HepG2 (cell line): ENCODE measurements around the gene OTUD7B. TPM values are rescaled to one million over a fixed set of nuclear protein-coding genes. Genes with fewer than 3 reads are reported as not detected.

Experiments used
- ATAC-seq: fragments of 200-7000 bp; cut with Tn5 transposase; 3 replicates; pipeline ENCODE4 v1.9.1; 2020; ENCODE audit warnings: mild to moderate bottlenecking, moderate library complexity
- BruUV-seq: library from RNA; stranded (reverse); fragments of 400-500 nt; replicated peaks from 2 replicates; lab custom pipeline; 2021; lab: Mats Ljungman, UMichigan
- CTCF ChIA-PET: fragments of 300-600 bp; formaldehyde crosslinking; extraction: SDS; loops from one replicate; lab custom pipeline; 2021; ENCODE audit warnings: low total read pairs, inconsistent platforms, low intra/inter-chr PET ratio; lab: Yijun Ruan, JAX
- POLR2A ChIA-PET: fragments of 350-600 bp; sonication (Branson Sonifier 250); formaldehyde crosslinking; loops from one replicate; lab custom pipeline; 2020; ENCODE audit warnings: antibody characterized with exemption, inconsistent platforms; lab: Yijun Ruan, JAX
- DNase-seq: peaks from one replicate; pipeline ENCODE4 v3.0.0-alpha.2; 2015; ENCODE audit warnings: low spot score
- FAIRE-seq: peaks from 3 replicates; lab custom pipeline; 2011; peaks lifted over from hg19 to GRCh38; lab: Jason Lieb, UNC
- H2AFZ ChIP-seq: one replicate; pipeline ENCODE4 v1.6.1; 2011; ENCODE audit warnings: low read length, inconsistent platforms
- H3K27ac ChIP-seq: fragments of 300-600 bp; 3 replicates; pipeline ENCODE4 v1.8.0; 2011; ENCODE audit warnings: mixed run types, mild to moderate bottlenecking, mixed read lengths, low read length, inconsistent platforms; ENCODE audit not compliant: insufficient read depth; ENCODE audit errors: extremely low read length
- H3K27me3 ChIP-seq, 2 experiments: fragments of 200-600 bp in 1 of 2; 2 replicates in 1 of 2; 3 replicates in 1 of 2; pipeline versions ENCODE4 v1.6.0 to v1.8.0; 2011; ENCODE audit warnings: low read length in 2 of 2, mild to moderate bottlenecking in 2 of 2, moderate library complexity in 2 of 2, inconsistent platforms in 1 of 2; ENCODE audit not compliant: insufficient read depth in 2 of 2, control insufficient read depth in 1 of 2
- H3K36me3 ChIP-seq, 2 experiments: fragments of 200-600 bp in 1 of 2; replicated peaks in 1 of 2; 2 replicates in 1 of 2; 3 replicates in 1 of 2; pipeline versions ENCODE4 v1.5.1 to v1.8.0; 2011; ENCODE audit warnings: low read length in 2 of 2, inconsistent platforms in 1 of 2; ENCODE audit not compliant: insufficient read depth in 2 of 2, control insufficient read depth in 1 of 2
- H3K4me1 ChIP-seq: 2 replicates; pipeline ENCODE4 v1.5.1; 2012; ENCODE audit warnings: low read length, inconsistent platforms; ENCODE audit not compliant: insufficient read depth
- H3K4me2 ChIP-seq: 2 replicates; pipeline ENCODE4 v1.6.0; 2011; ENCODE audit warnings: low read depth, low read length, inconsistent platforms
- H3K4me3 ChIP-seq, 3 experiments: fragments of 200-600 bp in 1 of 3; sonication (generic), shearing (Covaris generic) in 1 of 3; replicated peaks in 1 of 3; 2 replicates each; pipeline ENCODE4 v1.5.1; 2011 to 2016; ENCODE audit warnings: low read length in 3 of 3, inconsistent platforms in 2 of 3, low read depth in 2 of 3, mild to moderate bottlenecking in 2 of 3, control low read depth in 1 of 3, mixed read lengths in 1 of 3; ENCODE audit not compliant: insufficient read depth in 1 of 3
- H3K79me2 ChIP-seq: one replicate; pipeline ENCODE4 v1.6.1; 2011; ENCODE audit warnings: low read length, inconsistent platforms; ENCODE audit not compliant: insufficient read depth
- H3K9ac ChIP-seq: 2 replicates; pipeline ENCODE4 v1.6.0; 2011; ENCODE audit warnings: mild to moderate bottlenecking, low read depth, low read length, inconsistent platforms; ENCODE audit not compliant: insufficient read depth
- H3K9me3 ChIP-seq: 2 replicates; pipeline ENCODE4 v1.5.1; 2012; ENCODE audit warnings: mild to moderate bottlenecking, low read length
- H4K20me1 ChIP-seq: 2 replicates; pipeline ENCODE4 v1.6.0; 2011; ENCODE audit warnings: inconsistent platforms, mild to moderate bottlenecking, low read length, moderate library complexity; ENCODE audit not compliant: insufficient read depth
- ARNTL ChIP-seq: sonication (generic); formaldehyde crosslinking; IDR thresholded peaks from 2 replicates; pipeline ENCODE4 v1.4.0; 2020; ENCODE audit warnings: mild to moderate bottlenecking, missing genetic modification reagents
- CENPT ChIP-seq: sonication (generic); formaldehyde crosslinking; IDR thresholded peaks from 2 replicates; pipeline ENCODE4 v1.8.0; 2022; ENCODE audit warnings: low read depth, mild to moderate bottlenecking, moderate library complexity, missing genetic modification reagents
- CREM ChIP-seq, 2 experiments: sonication (generic) in 1 of 2; formaldehyde crosslinking in 1 of 2; IDR thresholded peaks; 2 replicates each; pipeline versions ENCODE4 v1.4.0 to v1.6.1; 2016 to 2020; ENCODE audit warnings: antibody characterized with exemption in 1 of 2, mild to moderate bottlenecking in 1 of 2, missing genetic modification reagents in 1 of 2
- HDAC6 ChIP-seq: fragments of 200-600 bp; sonication (generic); IDR thresholded peaks from 2 replicates; pipeline ENCODE4 v1.7.0; 2017; ENCODE audit warnings: mild to moderate bottlenecking, antibody characterized with exemption, low read length, low read depth
- HNF4A ChIP-seq: sonication (generic); formaldehyde crosslinking; IDR thresholded peaks from 2 replicates; pipeline ENCODE4 v1.4.0; 2020; ENCODE audit warnings: missing genetic modification reagents
- KLF11 ChIP-seq: IDR thresholded peaks from 2 replicates; pipeline ENCODE4 v1.6.1; 2016; ENCODE audit warnings: missing compliant biosample characterization
- NBN ChIP-seq: fragments of 450-650 bp; conservative IDR thresholded peaks from 2 replicates; pipeline ENCODE4 v1.6.1; 2017
- NR2C2 ChIP-seq: sonication (generic); formaldehyde crosslinking; IDR thresholded peaks from 2 replicates; pipeline ENCODE4 v1.4.0; 2020; ENCODE audit warnings: missing genetic modification reagents, mild to moderate bottlenecking, moderate library complexity, borderline replicate concordance
- SIX1 ChIP-seq: sonication (generic); formaldehyde crosslinking; IDR thresholded peaks from 2 replicates; pipeline ENCODE4 v1.4.0; 2020; ENCODE audit warnings: missing genetic modification reagents, borderline replicate concordance
- TAF1 ChIP-seq: sonication (generic); formaldehyde crosslinking; IDR thresholded peaks from 2 replicates; pipeline ENCODE4 v1.4.0; 2020; ENCODE audit warnings: missing genetic modification reagents
- THAP11 ChIP-seq: IDR thresholded peaks from 2 replicates; pipeline ENCODE4 v1.6.1; 2016; ENCODE audit warnings: missing biosample characterization, missing genetic modification reagents
- ZBTB49 ChIP-seq: sonication (generic); formaldehyde crosslinking; IDR thresholded peaks from 2 replicates; pipeline ENCODE4 v1.4.0; 2020; ENCODE audit warnings: missing genetic modification reagents, borderline replicate concordance
- ZBTB8A ChIP-seq: sonication (generic); formaldehyde crosslinking; IDR thresholded peaks from 2 replicates; pipeline ENCODE4 v1.4.0; 2020; ENCODE audit warnings: mild to moderate bottlenecking, low read depth, missing genetic modification reagents, borderline replicate concordance
- ZC3H4 ChIP-seq: sonication (generic); formaldehyde crosslinking; IDR thresholded peaks from 2 replicates; pipeline ENCODE4 v1.4.0; 2020; ENCODE audit warnings: missing genetic modification reagents, borderline replicate concordance
- ZMAT3 ChIP-seq: sonication (generic); formaldehyde crosslinking; conservative IDR thresholded peaks from 2 replicates; pipeline ENCODE4 v1.7.0; 2021; ENCODE audit warnings: missing genetic modification reagents
- ZNF101 ChIP-seq: sonication (generic); formaldehyde crosslinking; IDR thresholded peaks from 2 replicates; pipeline ENCODE4 v1.4.0; 2020; ENCODE audit warnings: mild to moderate bottlenecking, low read depth, missing genetic modification reagents, borderline replicate concordance
- ZNF136 ChIP-seq: sonication (generic); formaldehyde crosslinking; IDR thresholded peaks from 2 replicates; pipeline ENCODE4 v1.8.1; 2022; ENCODE audit warnings: low read depth, mild to moderate bottlenecking, moderate library complexity, missing genetic modification reagents
- ZNF468 ChIP-seq: sonication (generic); formaldehyde crosslinking; IDR thresholded peaks from 2 replicates; pipeline ENCODE4 v1.8.0; 2022; ENCODE audit warnings: mild to moderate bottlenecking, moderate library complexity, missing genetic modification reagents
- ZNF746 ChIP-seq: sonication (generic); formaldehyde crosslinking; IDR thresholded peaks from 2 replicates; pipeline ENCODE4 v1.8.0; 2022; ENCODE audit warnings: mild to moderate bottlenecking, missing genetic modification reagents
- WGBS: methylation state at CpG from one replicate; pipeline ENCODE4 v1.1.6; 2017; ENCODE audit warnings: low lambda C conversion rate; 5-methylcytosine and 5-hydroxymethylcytosine counted together
- in situ Hi-C: cut with HindIII; loops from 2 replicates; pipeline ENCODE4 v1.10.0; 2017; ENCODE audit warnings: low pct_unique_long_range_greater_than_20kb; ENCODE audit not compliant: extremely low pct_ligation_motif_present
- intact Hi-C: fragments of 100-400 bp; cut with micrococcal nuclease; formaldehyde crosslinking; loops from one replicate; pipeline ENCODE4 v1.10.0; 2022; ENCODE audit not compliant: unreplicated experiment
- polyA plus RNA-seq, 8 experiments: library from polyadenylated mRNA; depleted of rRNA in 3 of 8; stranded (reverse) in 7 of 8; unstranded in 1 of 8; fragments of >200 nt; fragmentation: Illumina TruSeq in 4 of 8; extraction: Trizol in 4 of 8; gene quantifications; 2 replicates each; pipeline versions ENCODE4 v1.2.1 to v1.2.3, GENCODE V29; 2011 to 2016; ENCODE audit warnings: low read depth in 4 of 8, missing spikeins in 1 of 8, mixed read lengths in 1 of 8; ENCODE audit not compliant: insufficient read depth in 1 of 8
- total RNA-seq, 5 experiments: library from RNA; depleted of rRNA; stranded (reverse); fragments of >200 nt; fragmentation: Illumina TruSeq; extraction: Trizol; gene quantifications; 2 replicates each; pipeline ENCODE4 v1.2.3, GENCODE V29; 2016; ENCODE audit warnings: low read depth in 1 of 5

Gene OTUD7B
- total and polyA plus RNA-seq, 2 of the 13 experiments (the other 11 are each of a cell fraction or from before 2014, with no cell fraction given): 5.1 to 11.2 TPM

DNA sequence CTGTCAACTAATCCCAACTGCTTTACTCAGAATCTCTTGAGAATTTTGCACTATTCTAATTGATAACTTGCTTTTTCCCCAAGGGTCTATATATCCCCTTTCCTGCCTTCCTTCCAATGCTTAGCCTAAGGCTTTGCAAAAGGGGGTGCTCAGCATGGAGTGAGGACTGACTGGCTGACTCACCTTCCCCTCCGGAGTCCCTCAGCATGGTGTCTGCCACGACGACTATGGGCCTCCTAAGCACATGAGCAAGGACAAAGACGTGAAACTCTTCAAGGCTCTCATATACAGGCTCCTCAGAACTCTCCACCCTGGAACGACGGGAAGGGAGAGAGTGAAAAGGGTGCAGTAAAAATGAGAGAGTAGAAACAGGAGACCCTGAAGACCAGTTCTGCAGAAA, 60.6 kb downstream of the OTUD7B start:
- BruUV-seq: no TSS peak
- H3K4me2 ChIP-seq: no peak overlapping the region
- FAIRE-seq (no peak), DNase-seq (no peak), ATAC-seq (no peak)
- TF ChIP-seq SIX1 (CRISPR knock-in tag) (no peak), HNF4A (CRISPR knock-in tag) (no peak), ZMAT3 (CRISPR knock-in tag) (no peak), THAP11 (CRISPR knock-in tag) (no peak), KLF11 (no peak), ZNF746 (CRISPR knock-in tag) (no peak), HDAC6 (no peak), NR2C2 (CRISPR knock-in tag) (no peak), ZNF468 (CRISPR knock-in tag) (no peak), ZBTB8A (CRISPR knock-in tag) (no peak)
- H3K9ac ChIP-seq: no peak overlapping the region
- H3K79me2 ChIP-seq: no peaks in the 10 kb centered on the region
- no peaks in the 10 kb centered on the region for H3K9me3 ChIP-seq
- POLR2A ChIA-PET: interaction anchor here (0.7 kb wide), 1 partner anchor 247 kb away, joined by 4 read pairs; no protein-coding TSS in a partner anchor
- no peaks in the 10 kb centered on the region for H3K4me1 ChIP-seq
- in situ Hi-C loops: no loop called here
- intact Hi-C loops: no loop called here
- WGBS: 98% methylated on average over 6 of the region's 6 CpGs
- H2AFZ ChIP-seq: no peak overlapping the region
- H4K20me1 ChIP-seq: no peaks in the 10 kb centered on the region
- peaks cover 10 to 35% of the 10 kb centered on the region in 2 experiments; a peak in 4 of 5 replicates for H3K36me3 ChIP-seq
- no peaks in the 10 kb centered on the region for H3K27me3 ChIP-seq
- CTCF ChIA-PET: no interaction called here
- no peak overlapping the region for H3K4me3 ChIP-seq
- H3K27ac ChIP-seq: no peak overlapping the region

- ATAC-seq (no peak), FAIRE-seq (no peak), DNase-seq (no peak)
- Histone ChIP-seq H4K20me1 (no peaks in the 10 kb centered on the region), H3K27ac (no peak overlapping the region), H3K9ac (no peak overlapping the region), H3K79me2 (no peaks in the 10 kb centered on the region), H3K27me3 (no peaks in the 10 kb centered on the region), H3K4me3 (no peak overlapping the region), H3K9me3 (no peaks in the 10 kb centered on the region), H3K4me1 (peaks cover 6% of the 10 kb centered on the region; the same call in 1 of the 2 replicates), H2AFZ (no peak overlapping the region), H3K36me3 (peaks cover 13 to 43% of the 10 kb centered on the region in 2 experiments; a peak in 4 of 5 replicates), H3K4me2 (no peak overlapping the region)
- WGBS: 97% methylated on average over 4 of the region's 4 CpGs
- CTCF ChIA-PET: no interaction called here
- intact Hi-C loops: no loop called here
- in situ Hi-C loops: no loop called here
- BruUV-seq: no TSS peak
- POLR2A ChIA-PET: interaction anchor here (1.2 kb wide), 1 partner anchor 17 kb away, joined by 4 read pairs; no protein-coding TSS in a partner anchor
- TF ChIP-seq CREM (IDR thresholded peaks at IDR 0.05): no peak
- no peak for TF ChIP-seq CREM (CRISPR knock-in tag; IDR thresholded peaks at IDR 0.05)
- no peak for TF ChIP-seq ZBTB49
- TF ChIP-seq ZC3H4 (CRISPR knock-in tag): no peak
- no peak for TF ChIP-seq NBN
- no peak for TF ChIP-seq CENPT
- no peak for TF ChIP-seq ARNTL (CRISPR knock-in tag)
- TF ChIP-seq TAF1 (CRISPR knock-in tag): no peak
- TF ChIP-seq ZNF101 (CRISPR knock-in tag): no peak
- TF ChIP-seq ZNF136 (CRISPR knock-in tag): no peak
Observed at GRCh38 chr1:149945206-149945605, 65.3 kb downstream of the OTUD7B start.
